Skeletal muscle satellite cell (primary cell): ENCODE results near the gene ADGRL3.
"Not testable (repeated sequence)": the region's sequence is repeated elsewhere in the genome, so short reads cannot be mapped to it uniquely, and the experiment has no call there.

Source experiments
- H3K27me3 ChIP-seq: 2 replicates; pipeline ENCODE4 v1.7.0; 2013; ENCODE audit warnings: low read length; ENCODE audit not compliant: control insufficient read depth, insufficient read depth
- H3K36me3 ChIP-seq: 2 replicates; pipeline ENCODE4 v1.7.0; 2013; ENCODE audit warnings: mild to moderate bottlenecking, control low read depth, low read length; ENCODE audit not compliant: insufficient read depth
- H3K4me1 ChIP-seq: 2 replicates; pipeline ENCODE4 v1.7.0; 2013; ENCODE audit warnings: low read length; ENCODE audit not compliant: control insufficient read depth, insufficient read depth
- H3K4me2 ChIP-seq: 2 replicates; pipeline ENCODE4 v1.7.0; 2013; ENCODE audit warnings: mild to moderate bottlenecking, low read length
- H3K4me3 ChIP-seq: 2 replicates; pipeline ENCODE4 v1.7.0; 2013; ENCODE audit warnings: low read length
- H3K9ac ChIP-seq: 2 replicates; pipeline ENCODE4 v1.7.0; 2013; ENCODE audit warnings: mild to moderate bottlenecking, low read depth, low read length, moderate library complexity
- H3K9me3 ChIP-seq: replicated peaks from 2 replicates; pipeline ENCODE4 v1.7.0; 2013; ENCODE audit warnings: mild to moderate bottlenecking, control low read depth, low read length

The ADGRL3 gene

GRCh38 chr4:61507091-61507490, 307.0 kb downstream of the ADGRL3 start:
- Histone ChIP-seq H3K9ac (no peak overlapping the region), H3K4me2 (no peak overlapping the region), H3K27me3 (no peaks in the 10 kb centered on the region), H3K4me1 (peaks cover 5% of the 10 kb centered on the region), H3K36me3 (no peaks in the 10 kb centered on the region), H3K4me3 (no peak overlapping the region), H3K9me3 (no peaks in the 10 kb centered on the region)

DNA sequence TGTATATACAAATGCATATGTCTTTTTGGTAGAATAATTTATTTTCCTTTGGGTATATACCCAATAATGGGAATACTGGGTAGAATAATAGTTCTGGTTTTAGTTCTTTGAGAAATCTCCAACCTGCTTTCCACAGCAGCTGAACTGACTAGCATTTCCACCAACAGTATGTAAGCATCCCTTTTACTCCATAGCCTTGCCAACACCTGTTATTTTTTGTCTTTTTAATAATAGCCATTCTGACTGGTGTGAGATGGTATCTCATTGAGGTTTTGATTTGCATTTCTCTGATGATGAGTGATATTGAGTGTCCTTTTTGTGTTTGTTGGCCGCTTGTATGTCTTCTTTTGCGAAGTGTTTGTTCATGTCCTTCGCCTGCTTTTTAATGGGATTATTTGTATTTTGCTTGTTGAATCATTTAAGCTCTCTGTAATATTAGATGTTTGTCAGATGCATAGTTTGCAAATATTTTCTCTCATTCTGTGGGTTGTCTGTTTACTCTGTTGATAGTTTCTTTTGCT, 309.7 kb downstream of the ADGRL3 start:
- peaks cover 10% of the 10 kb centered on the region for H3K4me1 ChIP-seq
- not testable (repeated sequence) for H3K9me3 ChIP-seq, H3K27me3 ChIP-seq, H3K36me3 ChIP-seq, H3K9ac ChIP-seq, H3K4me3 ChIP-seq, H3K4me2 ChIP-seq

- Histone ChIP-seq H3K4me1 (peaks cover 10% of the 10 kb centered on the region), H3K4me3 (no peak overlapping the region), H3K9me3 (no peaks in the 10 kb centered on the region)
Observed at GRCh38 chr4:61511716-61512488, 311.8 kb downstream of the ADGRL3 start.

GRCh38 chr4:61514991-61515390, 314.9 kb downstream of the ADGRL3 start:
- H3K4me3 ChIP-seq: no peak overlapping the region
- H3K4me2 ChIP-seq: no peak overlapping the region
- no peak overlapping the region for H3K9ac ChIP-seq
- no peaks in the 10 kb centered on the region for H3K36me3 ChIP-seq
- H3K9me3 ChIP-seq: no peaks in the 10 kb centered on the region
- H3K4me1 ChIP-seq: peaks cover 12% of the 10 kb centered on the region
- H3K27me3 ChIP-seq: no peaks in the 10 kb centered on the region

More at GRCh38 chr4:61511716-61512488, 311.8 kb downstream of the ADGRL3 start:
- no peaks in the 10 kb centered on the region for H3K36me3 ChIP-seq
- H3K27me3 ChIP-seq: no peaks in the 10 kb centered on the region
- H3K9ac ChIP-seq: no peak overlapping the region
- H3K4me2 ChIP-seq: peak overlapping the region; percentile 24

- Histone ChIP-seq H3K36me3 (no peaks in the 10 kb centered on the region), H3K4me2 (no peak overlapping the region), H3K9ac (no peak overlapping the region), H3K4me3 (no peak overlapping the region), H3K9me3 (no peaks in the 10 kb centered on the region), H3K27me3 (no peaks in the 10 kb centered on the region), H3K4me1 (peaks cover 18% of the 10 kb centered on the region)
Observed at GRCh38 chr4:61517144-61517543, 317.0 kb downstream of the ADGRL3 start.

GRCh38 chr4:61520166-61520565, 320.0 kb downstream of the ADGRL3 start:
- no peaks in the 10 kb centered on the region for H3K36me3 ChIP-seq
- H3K4me3 ChIP-seq: no peak overlapping the region
- peaks cover 13% of the 10 kb centered on the region for H3K4me1 ChIP-seq
- H3K9ac ChIP-seq: no peak overlapping the region
- H3K27me3 ChIP-seq: no peaks in the 10 kb centered on the region
- H3K9me3 ChIP-seq: no peaks in the 10 kb centered on the region
- H3K4me2 ChIP-seq: no peak overlapping the region

- Histone ChIP-seq H3K9ac (no peak overlapping the region), H3K36me3 (no peaks in the 10 kb centered on the region), H3K4me3 (no peak overlapping the region), H3K27me3 (no peaks in the 10 kb centered on the region), H3K4me2 (no peak overlapping the region), H3K9me3 (no peaks in the 10 kb centered on the region), H3K4me1 (peaks cover 13% of the 10 kb centered on the region)
Observed at GRCh38 chr4:61520681-61521160, 320.6 kb downstream of the ADGRL3 start.

- no peak overlapping the region for H3K9ac ChIP-seq
- H3K4me2 ChIP-seq: no peak overlapping the region
- no peaks in the 10 kb centered on the region for H3K9me3 ChIP-seq
- H3K27me3 ChIP-seq: no peaks in the 10 kb centered on the region
- no peak overlapping the region for H3K4me3 ChIP-seq
- H3K4me1 ChIP-seq: peaks cover 13% of the 10 kb centered on the region
- H3K36me3 ChIP-seq: no peaks in the 10 kb centered on the region
Observed at GRCh38 chr4:61521451-61521850, 321.3 kb downstream of the ADGRL3 start.

DNA sequence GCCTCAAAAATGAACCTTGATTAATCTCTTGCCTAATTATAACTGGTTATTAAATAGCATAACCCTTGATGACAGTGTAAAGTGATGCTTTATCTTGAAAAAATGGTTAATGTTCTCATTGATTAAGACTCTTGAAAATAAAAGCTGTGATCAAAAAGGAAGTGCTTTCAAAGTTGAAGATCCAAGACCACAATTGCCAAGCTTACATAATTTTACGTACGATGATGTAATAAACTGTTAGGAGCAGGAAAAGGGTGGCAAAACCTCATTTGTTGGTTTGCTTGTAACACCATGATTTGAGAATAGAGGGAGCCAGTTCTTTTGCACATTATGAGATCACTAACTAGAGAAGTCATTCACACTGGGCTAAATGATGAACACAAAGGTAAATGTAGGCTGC, 322.2 kb downstream of the ADGRL3 start:
- no peaks in the 10 kb centered on the region for H3K36me3 ChIP-seq
- no peak overlapping the region for H3K4me2 ChIP-seq
- H3K4me1 ChIP-seq: peaks cover 13% of the 10 kb centered on the region
- no peak overlapping the region for H3K9ac ChIP-seq
- no peak overlapping the region for H3K4me3 ChIP-seq
- H3K27me3 ChIP-seq: no peaks in the 10 kb centered on the region
- H3K9me3 ChIP-seq: no peaks in the 10 kb centered on the region

GRCh38 chr4:61527888-61528287, 327.8 kb downstream of the ADGRL3 start:
- Histone ChIP-seq H3K4me1 (no peaks in the 10 kb centered on the region), H3K9me3 (no peaks in the 10 kb centered on the region), H3K9ac (no peak overlapping the region), H3K4me3 (no peak overlapping the region), H3K27me3 (no peaks in the 10 kb centered on the region), H3K4me2 (no peak overlapping the region), H3K36me3 (no peaks in the 10 kb centered on the region)

DNA sequence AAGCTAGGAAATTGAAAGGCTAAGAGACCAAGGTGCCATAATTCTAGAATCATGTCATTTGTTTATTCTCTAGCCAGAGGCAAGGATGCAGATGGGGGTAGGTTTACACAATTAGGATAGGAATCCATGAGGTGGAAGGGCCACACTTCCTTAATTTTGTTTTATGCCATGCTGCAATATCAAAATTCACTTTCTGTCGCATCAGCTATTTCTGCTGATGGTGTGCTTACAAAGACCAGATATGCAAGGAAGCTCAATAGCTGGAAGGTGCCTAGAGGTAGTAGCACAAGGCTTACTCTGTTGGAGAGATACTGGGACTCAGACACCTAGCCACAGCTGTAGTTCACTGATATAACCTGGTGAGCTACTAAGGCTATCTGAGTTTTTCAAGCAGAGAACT, 328.5 kb downstream of the ADGRL3 start:
- Histone ChIP-seq H3K9ac (no peak overlapping the region), H3K9me3 (no peaks in the 10 kb centered on the region), H3K36me3 (no peaks in the 10 kb centered on the region), H3K4me1 (no peaks in the 10 kb centered on the region), H3K27me3 (no peaks in the 10 kb centered on the region), H3K4me3 (no peak overlapping the region), H3K4me2 (no peak overlapping the region)

GRCh38 chr4:61531188-61531587, 331.1 kb downstream of the ADGRL3 start:
- Histone ChIP-seq H3K9me3 (no peaks in the 10 kb centered on the region), H3K9ac (no peak overlapping the region), H3K4me1 (no peaks in the 10 kb centered on the region), H3K36me3 (no peaks in the 10 kb centered on the region), H3K4me2 (no peak overlapping the region), H3K4me3 (no peak overlapping the region), H3K27me3 (no peaks in the 10 kb centered on the region)
